ENCODE results near the gene TSPAN18.
A peak's percentile ranks its signal among the peaks of the same experiment; 100 is the strongest.
"Not testable (repeated sequence)": the region's sequence is repeated elsewhere in the genome, so short reads cannot be mapped to it uniquely, and the experiment has no call there.

TSPAN18 gene

GRCh38 chr11:44871682-44872081 lies 144.9 kb downstream of the TSPAN18 start:
- not testable (repeated sequence) for DNase-seq

- no peak for DNase-seq
Observed at GRCh38 chr11:44872556-44872955, 145.8 kb downstream of the TSPAN18 start.

GRCh38 chr11:44873537-44873936 lies 146.8 kb downstream of the TSPAN18 start:
- no peak for DNase-seq

GRCh38 chr11:44874284-44874683 lies 147.5 kb downstream of the TSPAN18 start:
- no peak for DNase-seq

GRCh38 chr11:44875037-44875436 lies 148.3 kb downstream of the TSPAN18 start:
- DNase-seq: no peak

GRCh38 chr11:44876194-44876723 lies 149.5 kb downstream of the TSPAN18 start:
- no peak for DNase-seq

GRCh38 chr11:44876906-44877305 lies 150.1 kb downstream of the TSPAN18 start:
- DNase-seq: no peak

GRCh38 chr11:44877571-44878497 lies 151.1 kb downstream of the TSPAN18 start:
- DNase-seq: no peak

- DNase-seq: no peak
Observed at GRCh38 chr11:44878711-44879110, 151.9 kb downstream of the TSPAN18 start.

GRCh38 chr11:44879432-44879831 lies 152.7 kb downstream of the TSPAN18 start:
- no peak for DNase-seq

- DNase-seq: no peak
Observed at GRCh38 chr11:44880511-44880910, 153.7 kb downstream of the TSPAN18 start.

- no peak for DNase-seq
Observed at GRCh38 chr11:44880953-44881352, 154.2 kb downstream of the TSPAN18 start.

- DNase-seq: no peak
Observed at GRCh38 chr11:44883277-44883676, 156.5 kb downstream of the TSPAN18 start.

- DNase-seq: no peak
Observed at GRCh38 chr11:44884056-44884455, 157.3 kb downstream of the TSPAN18 start.

- DNase-seq: no peak
Observed at GRCh38 chr11:44885065-44885810, 158.5 kb downstream of the TSPAN18 start.

GRCh38 chr11:44885919-44886789 lies 159.4 kb downstream of the TSPAN18 start:
- no peak for DNase-seq

- no peak for DNase-seq
Observed at GRCh38 chr11:44886790-44887140, 160.0 kb downstream of the TSPAN18 start.

GRCh38 chr11:44887636-44888035 lies 160.9 kb downstream of the TSPAN18 start:
- DNase-seq: no peak

GRCh38 chr11:44889266-44889665 lies 162.5 kb downstream of the TSPAN18 start:
- DNase-seq: no peak

GRCh38 chr11:44892843-44893242 lies 166.1 kb downstream of the TSPAN18 start:
- DNase-seq: no peak

- no peak for DNase-seq
Observed at GRCh38 chr11:44893308-44893822, 166.6 kb downstream of the TSPAN18 start.

GRCh38 chr11:44893846-44894617 lies 167.3 kb downstream of the TSPAN18 start:
- DNase-seq: peak; percentile 68 to 75
